Ovary (tissue), 9 donors: ENCODE data around the gene TOP2B. TPM values are rescaled to one million over a fixed set of nuclear protein-coding genes. Genes with fewer than 3 reads are reported as not detected.

Source experiments
- DNase-seq, 5 donors: peaks; one replicate each; pipeline ENCODE4 v3.0.0-alpha.2; 2019 to 2020
- H3K27ac ChIP-seq, 2 donors: fragments of 200-600 bp; one replicate each; pipeline versions ENCODE4 v1.5.1 to v1.8.0; 2019 to 2022
- H3K27me3 ChIP-seq: fragments of 200-600 bp; one replicate; pipeline ENCODE4 v1.8.0; 2022
- H3K36me3 ChIP-seq: fragments of 200-600 bp; sonication (generic); one replicate; pipeline ENCODE4 v1.5.1; 2019
- H3K4me1 ChIP-seq: one replicate; pipeline ENCODE4 v1.8.1; 2013; ENCODE audit warnings: mild to moderate bottlenecking, moderate library complexity; ENCODE audit not compliant: insufficient read depth
- H3K4me3 ChIP-seq: fragments of 200-600 bp; sonication (generic); one replicate; pipeline ENCODE4 v1.5.1; 2017
- H3K9me3 ChIP-seq, 2 donors: fragments of 200-600 bp in 1 of 2; sonication (generic) in 1 of 2; one replicate each; pipeline versions ENCODE4 v1.5.1 to v1.8.1; 2013 to 2019; ENCODE audit warnings: mild to moderate bottlenecking in 1 of 2, moderate library complexity in 1 of 2
- EP300 ChIP-seq: sonication (generic); formaldehyde crosslinking; IDR thresholded peaks from one replicate; pipeline ENCODE4 v1.6.1; 2017; ENCODE audit warnings: antibody characterized with exemption
- POLR2A ChIP-seq: fragments of 450-650 bp; IDR thresholded peaks from one replicate; pipeline ENCODE4 v1.6.1; 2017; ENCODE audit warnings: antibody characterized with exemption, mild to moderate bottlenecking, moderate library complexity
- WGBS, 3 donors: extraction: QIAGEN DNeasy Blood & Tissue Kit in 1 of 3; methylation state at CpG; one replicate each; pipeline versions ENCODE4 v1.1.5 to v1.1.7; 2013 to 2017; 5-methylcytosine and 5-hydroxymethylcytosine counted together
- intact Hi-C, 4 donors: fragments of 100-400 bp; cut with DNase I; formaldehyde crosslinking; loops; one replicate each; pipeline versions ENCODE4 v1.11.0 to v1.15.1; 2022 to 2023
- polyA plus RNA-seq, 2 donors: library from polyadenylated mRNA; stranded (reverse); fragments of 200-250 nt in 1 of 2; fragments of 350-450 nt in 1 of 2; fragmentation: Illumina TruSeq in 1 of 2; extraction: RNeasy Lipid Tissue Mini Kit (QIAGEN cat#74804) in 1 of 2; gene quantifications; one replicate each; pipeline ENCODE4 v1.2.3, GENCODE V29; 2013 to 2014
- total RNA-seq, 7 donors: library from RNA; depleted of rRNA in 2 of 7; stranded (reverse); fragments of >200 nt in 2 of 7; fragmentation: NEBNext Ultra II Directional in 3 of 7; extraction: Animal tissue kit (Norgen Biotek cat#: 25700) in 3 of 7; gene quantifications; one replicate each; pipeline versions ENCODE4 v1.1.0 to v1.2.4, GENCODE V29; 2016 to 2023
- TF ChIP-seq, protein P1 (sequence below), 3 donors: fragments of 450-650 bp in 2 of 3; fragments of 200-600 bp in 1 of 3; IDR thresholded peaks; one replicate each; pipeline versions ENCODE4 v1.5.1 to v1.8.0; 2016 to 2022; ENCODE audit warnings: antibody characterized with exemption in 3 of 3, mild to moderate bottlenecking in 1 of 3
- donor health status: DM: no; HTN: no; CAD: no; lungs with moderate emphysema.
- donor health status: DM: no; HTN: no; CAD: no.
- donor health status: Bipolar disorder and iron deficiency.
- donor health status: DM: yes; HTN: yes; CAD: no.
- donor health status: DM: no; HTN: no; CAD: no.
- donor health status: DM: yes; HTN: yes; CAD: no.

TOP2B gene
- total and polyA plus RNA-seq, 9 donors = 65.3 to 134 (median 98.2) TPM

DNA sequence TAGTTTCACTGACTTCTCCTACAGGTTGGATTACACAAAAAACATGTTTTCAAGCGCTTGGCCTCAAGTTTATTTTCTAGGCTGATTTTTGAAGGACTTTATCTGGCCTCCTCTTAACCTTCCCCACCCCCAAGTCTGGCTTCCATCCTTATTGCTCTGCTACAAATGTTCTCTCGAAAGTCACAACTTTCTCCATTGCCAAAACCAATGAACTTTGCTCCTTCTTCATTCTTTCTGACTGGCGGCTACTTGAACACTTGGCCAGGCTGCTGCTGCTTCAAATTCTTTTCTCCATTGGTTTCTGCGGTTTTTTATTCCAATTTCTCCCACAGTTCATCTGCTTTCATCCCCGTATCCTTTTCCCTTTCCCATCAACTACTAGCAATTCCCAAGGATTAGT is 106.6 kb downstream of the TOP2B start:
- WGBS, 3 donors = 8 to 14% (median 8%) methylated on average over 5 of the region's 5 CpGs

DNA sequence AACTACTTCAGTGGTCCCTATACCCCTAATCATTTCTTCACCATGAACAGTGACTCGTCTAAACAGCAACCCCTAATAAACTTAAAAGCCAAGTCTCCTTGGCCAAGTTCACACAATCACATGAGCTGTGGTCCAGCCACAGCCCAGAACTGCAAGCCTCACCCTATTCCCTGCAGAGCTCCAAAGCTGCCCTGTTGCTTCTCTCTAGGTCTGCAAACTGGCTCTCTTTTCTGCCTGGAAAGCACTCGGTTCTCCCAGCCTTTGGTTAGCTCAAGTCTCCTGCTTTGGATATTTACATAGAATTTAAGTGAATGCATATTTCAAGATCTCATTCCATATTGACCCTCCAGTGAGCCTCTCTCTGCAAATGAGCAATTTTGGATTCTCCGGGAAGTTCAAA is 107.0 kb downstream of the TOP2B start:
- H3K27ac ChIP-seq = peak overlapping the region in 1 of 2 donors; percentile 60

More for the DNA sequence above, 106.6 kb downstream of the TOP2B start:
- peak in 4 of 5 donors; percentile 28 to 61 (median 53) for DNase-seq
- H3K4me3 ChIP-seq = no peak overlapping the region
- H3K27me3 ChIP-seq = no peaks in the 10 kb centered on the region
- TF ChIP-seq POLR2A = no peak
- TF ChIP-seq, protein P1, sequence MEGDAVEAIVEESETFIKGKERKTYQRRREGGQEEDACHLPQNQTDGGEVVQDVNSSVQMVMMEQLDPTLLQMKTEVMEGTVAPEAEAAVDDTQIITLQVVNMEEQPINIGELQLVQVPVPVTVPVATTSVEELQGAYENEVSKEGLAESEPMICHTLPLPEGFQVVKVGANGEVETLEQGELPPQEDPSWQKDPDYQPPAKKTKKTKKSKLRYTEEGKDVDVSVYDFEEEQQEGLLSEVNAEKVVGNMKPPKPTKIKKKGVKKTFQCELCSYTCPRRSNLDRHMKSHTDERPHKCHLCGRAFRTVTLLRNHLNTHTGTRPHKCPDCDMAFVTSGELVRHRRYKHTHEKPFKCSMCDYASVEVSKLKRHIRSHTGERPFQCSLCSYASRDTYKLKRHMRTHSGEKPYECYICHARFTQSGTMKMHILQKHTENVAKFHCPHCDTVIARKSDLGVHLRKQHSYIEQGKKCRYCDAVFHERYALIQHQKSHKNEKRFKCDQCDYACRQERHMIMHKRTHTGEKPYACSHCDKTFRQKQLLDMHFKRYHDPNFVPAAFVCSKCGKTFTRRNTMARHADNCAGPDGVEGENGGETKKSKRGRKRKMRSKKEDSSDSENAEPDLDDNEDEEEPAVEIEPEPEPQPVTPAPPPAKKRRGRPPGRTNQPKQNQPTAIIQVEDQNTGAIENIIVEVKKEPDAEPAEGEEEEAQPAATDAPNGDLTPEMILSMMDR (IDR thresholded peaks at IDR 0.05) = no peak
- TF ChIP-seq EP300 = no peak
- H3K4me1 ChIP-seq = peaks cover 18% of the 10 kb centered on the region
- H3K36me3 ChIP-seq = no peaks in the 10 kb centered on the region
- no peaks in the 10 kb centered on the region for H3K9me3 ChIP-seq
- peak overlapping the region in 1 of 2 donors; percentile 60 for H3K27ac ChIP-seq
- intact Hi-C loops = loop anchor here in 1 of 4 donors (10.0 kb wide), 1 partner anchor 133 kb away; the partner anchor contains the start of gene RARB

DNA sequence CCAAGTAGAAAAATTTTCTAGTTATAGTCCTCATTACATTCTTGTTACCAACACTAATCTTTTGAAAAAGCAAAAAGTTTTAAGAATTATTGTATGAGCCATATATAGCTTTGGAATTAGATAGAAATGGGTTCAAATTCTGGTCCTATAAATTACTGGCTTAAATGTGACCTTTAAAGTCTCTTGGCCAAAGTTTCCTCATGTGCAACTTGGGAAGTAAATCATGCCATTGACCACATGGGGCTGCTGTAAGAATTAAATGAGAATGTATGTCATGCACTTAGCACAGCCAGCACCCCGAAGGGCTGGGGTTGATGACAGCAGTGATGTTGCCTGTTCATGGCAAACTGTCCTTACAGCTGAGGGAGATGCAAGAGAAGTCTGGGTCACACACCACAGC is 108.3 kb downstream of the TOP2B start:
- Histone ChIP-seq H3K4me3 (no peak overlapping the region), H3K27me3 (no peaks in the 10 kb centered on the region), H3K36me3 (no peaks in the 10 kb centered on the region), H3K27ac (peak overlapping the region in 1 of 2 donors; percentile 24), H3K9me3 (no peaks in the 10 kb centered on the region), H3K4me1 (peaks cover 18% of the 10 kb centered on the region)
- no peak for DNase-seq
- intact Hi-C loops = loop anchor here in 1 of 4 donors (10.0 kb wide), 1 partner anchor 132 kb away; the partner anchor contains the start of gene RARB
- no peak for TF ChIP-seq POLR2A
- no peak for TF ChIP-seq EP300
- TF ChIP-seq, protein P1 (IDR thresholded peaks at IDR 0.05) = no peak
- WGBS, 3 donors = 55 to 82% (median 59%) methylated on average over 1 of the region's 1 CpG

More for the DNA sequence above, 107.0 kb downstream of the TOP2B start:
- H3K4me1 ChIP-seq = peaks cover 18% of the 10 kb centered on the region
- H3K4me3 ChIP-seq = no peak overlapping the region
- H3K36me3 ChIP-seq = no peaks in the 10 kb centered on the region
- WGBS, 3 donors = 7 to 21% (median 10%) methylated on average over 3 of the region's 3 CpGs
- TF ChIP-seq EP300 (no peak), POLR2A (no peak)
- TF ChIP-seq, protein P1 (IDR thresholded peaks at IDR 0.05) = no peak
- no peaks in the 10 kb centered on the region for H3K27me3 ChIP-seq
- intact Hi-C loops = loop anchor here in 1 of 4 donors (10.0 kb wide), 1 partner anchor 133 kb away; the partner anchor contains the start of gene RARB
- no peaks in the 10 kb centered on the region for H3K9me3 ChIP-seq
- DNase-seq = peak in 1 of 5 donors; percentile 29

DNA sequence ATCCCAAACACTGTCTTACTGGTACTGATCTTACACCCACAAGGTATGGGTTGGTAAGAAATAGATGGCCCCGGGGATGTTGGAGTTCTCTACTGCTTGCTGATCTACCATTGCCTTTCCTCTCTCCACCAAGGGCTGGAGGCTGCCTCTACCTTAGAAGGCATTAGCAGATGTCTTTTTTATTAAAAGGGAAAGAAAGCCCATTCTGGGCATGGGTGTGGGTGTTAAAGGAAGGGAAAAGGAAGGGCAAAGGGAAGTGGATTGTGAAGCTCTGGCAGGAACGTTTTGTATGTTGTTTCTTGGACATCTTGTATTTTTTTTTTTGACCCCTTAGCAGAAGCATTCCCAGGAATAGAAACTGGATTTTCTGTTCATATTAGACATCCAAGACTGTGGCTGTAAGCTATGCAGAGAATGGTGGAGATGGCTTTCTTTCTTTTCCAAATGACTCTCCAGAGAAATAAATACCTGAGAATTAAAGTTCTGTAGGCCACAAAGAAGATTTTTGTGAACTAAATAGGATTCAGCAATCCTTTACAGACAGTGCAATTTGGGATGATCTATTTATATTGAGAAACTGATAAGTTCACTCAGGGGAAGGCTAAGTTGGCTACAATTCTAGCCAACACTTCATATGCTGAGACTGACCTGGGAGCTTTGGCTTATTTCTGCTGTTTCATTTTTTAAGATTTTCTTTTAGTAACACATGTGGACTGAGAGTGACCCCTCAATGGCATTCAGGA is 108.8 kb downstream of the TOP2B start:
- no peak for DNase-seq
- WGBS, 3 donors = 38 to 45% (median 38%) methylated on average over 2 of the region's 2 CpGs
- no peak overlapping the region for H3K4me3 ChIP-seq
- H3K27ac ChIP-seq = peak overlapping the region in 1 of 2 donors; percentile 24
- H3K4me1 ChIP-seq = peaks cover 18% of the 10 kb centered on the region
- intact Hi-C loops = loop anchor here in 1 of 4 donors (10.0 kb wide), 1 partner anchor 131 kb away; the partner anchor contains the start of gene RARB
- TF ChIP-seq POLR2A (no peak), EP300 (no peak)
- TF ChIP-seq, protein P1 (IDR thresholded peaks at IDR 0.05) = no peak
- H3K9me3 ChIP-seq = no peaks in the 10 kb centered on the region
- H3K27me3 ChIP-seq = no peaks in the 10 kb centered on the region
- no peaks in the 10 kb centered on the region for H3K36me3 ChIP-seq
